GM23338 (cell line): ENCODE measurements around the gene THRB. TPM values are rescaled to one million over a fixed set of nuclear protein-coding genes. Genes with fewer than 3 reads are reported as not detected.

Source experiments
- ATAC-seq: fragments of 200-7000 bp; cut with Tn5 transposase; 3 replicates; pipeline ENCODE4 v1.9.1; 2020
- DNase-seq: peaks from one replicate; pipeline ENCODE4 v3.0.0-alpha.2; 2015; ENCODE audit warnings: low spot score
- H2AFZ ChIP-seq: fragments of 200-600 bp; sonication (generic); 2 replicates; pipeline ENCODE4 v1.8.0; 2016; ENCODE audit warnings: antibody characterized with exemption, mild to moderate bottlenecking, moderate library complexity
- H3F3A ChIP-seq: fragments of 200-600 bp; sonication (generic); replicated peaks from 2 replicates; pipeline ENCODE4 v1.8.0; 2017; ENCODE audit warnings: antibody characterized with exemption, mixed run types, low read depth
- H3K27ac ChIP-seq: fragments of 200-600 bp; sonication (generic); 2 replicates; pipeline ENCODE4 v1.6.1; 2016; ENCODE audit warnings: low read depth
- H3K27me3 ChIP-seq: fragments of 200-600 bp; sonication (generic); 2 replicates; pipeline ENCODE4 v1.8.0; 2016; ENCODE audit warnings: mild to moderate bottlenecking, mixed run types, moderate library complexity; ENCODE audit not compliant: insufficient read depth
- H3K36me3 ChIP-seq: fragments of 200-600 bp; sonication (generic); 2 replicates; pipeline ENCODE4 v1.8.0; 2016; ENCODE audit warnings: mild to moderate bottlenecking; ENCODE audit not compliant: insufficient read depth
- H3K4me1 ChIP-seq: fragments of 200-600 bp; sonication (generic); 2 replicates; pipeline ENCODE4 v1.8.0; 2016; ENCODE audit warnings: mild to moderate bottlenecking, moderate library complexity; ENCODE audit not compliant: insufficient read depth
- H3K4me2 ChIP-seq: fragments of 200-600 bp; sonication (generic); 2 replicates; pipeline ENCODE4 v1.7.1; 2017; ENCODE audit warnings: mixed run types
- H3K4me3 ChIP-seq: fragments of 200-600 bp; sonication (generic); 2 replicates; pipeline ENCODE4 v1.6.1; 2016; ENCODE audit warnings: mixed run types
- H3K79me2 ChIP-seq: fragments of 200-600 bp; sonication (generic); replicated peaks from 2 replicates; pipeline ENCODE4 v1.8.0; 2017; ENCODE audit warnings: mild to moderate bottlenecking; ENCODE audit not compliant: insufficient read depth
- H3K9me2 ChIP-seq: fragments of 200-600 bp; sonication (generic); 2 replicates; pipeline ENCODE4 v1.8.0; 2017; ENCODE audit not compliant: insufficient read depth
- H4K20me1 ChIP-seq: fragments of 200-600 bp; sonication (generic); replicated peaks from 2 replicates; pipeline ENCODE4 v1.8.0; 2017; ENCODE audit warnings: mild to moderate bottlenecking; ENCODE audit not compliant: insufficient read depth
- H3K27ac Mint-ChIP-seq: 2 replicates; pipeline ENCODE4 v1.8.0; 2020; ENCODE audit warnings: inconsistent platforms, mild to moderate bottlenecking, moderate library complexity, mixed read lengths
- H3K27me3 Mint-ChIP-seq: 3 replicates; pipeline ENCODE4 v1.8.0; 2022; ENCODE audit warnings: low read depth, mild to moderate bottlenecking, moderate library complexity, mixed read lengths, inconsistent platforms; ENCODE audit not compliant: insufficient read depth, poor library complexity
- H3K36me3 Mint-ChIP-seq: 3 replicates; pipeline ENCODE4 v1.8.0; 2021; ENCODE audit warnings: low read depth, mild to moderate bottlenecking, inconsistent platforms, moderate library complexity, mixed read lengths
- H3K4me1 Mint-ChIP-seq: 3 replicates; pipeline ENCODE4 v1.8.0; 2020; ENCODE audit warnings: mild to moderate bottlenecking, inconsistent platforms, mixed read lengths
- H3K4me3 Mint-ChIP-seq: 3 replicates; pipeline ENCODE4 v1.8.0; 2021; ENCODE audit warnings: moderate library complexity, mild to moderate bottlenecking, inconsistent platforms, mixed read lengths
- H3K9me3 Mint-ChIP-seq: 3 replicates; pipeline ENCODE4 v1.8.0; 2020; ENCODE audit warnings: moderate library complexity, mild to moderate bottlenecking, inconsistent platforms, mixed read lengths
- CREB1 ChIP-seq: fragments of 250-450 bp; sonication (Bioruptor Pico); IDR thresholded peaks from 2 replicates; pipeline ENCODE4 v1.5.0; 2020; ENCODE audit warnings: low read depth, mild to moderate bottlenecking, moderate library complexity
- EZH2 ChIP-seq: fragments of 200-600 bp; sonication (generic); IDR thresholded peaks from one replicate; pipeline ENCODE4 v1.8.0; 2017; ENCODE audit warnings: antibody characterized with exemption, mild to moderate bottlenecking, low read depth; ENCODE audit not compliant: unreplicated experiment
- EZH2phosphoT487 ChIP-seq: fragments of 200-600 bp; sonication (generic); IDR thresholded peaks from one replicate; pipeline ENCODE4 v1.8.1; 2018; ENCODE audit warnings: antibody characterized with exemption; ENCODE audit not compliant: unreplicated experiment
- JUNB ChIP-seq: IDR thresholded peaks from one replicate; pipeline ENCODE4 v1.6.1; 2016; ENCODE audit warnings: antibody characterized with exemption; ENCODE audit not compliant: unreplicated experiment
- NANOG ChIP-seq: IDR thresholded peaks from 2 replicates; pipeline ENCODE4 v1.6.1; 2016; ENCODE audit warnings: antibody characterized with exemption, borderline replicate concordance
- POLR2AphosphoS5 ChIP-seq: IDR thresholded peaks from 2 replicates; pipeline ENCODE4 v1.6.1; 2016; ENCODE audit warnings: antibody characterized with exemption, low read depth
- STAT1 ChIP-seq: IDR thresholded peaks from one replicate; pipeline ENCODE4 v1.6.1; 2016; ENCODE audit warnings: antibody characterized with exemption; ENCODE audit not compliant: unreplicated experiment
- ZNF114 ChIP-seq: fragments of 250-450 bp; sonication (Bioruptor Pico); IDR thresholded peaks from 2 replicates; pipeline ENCODE4 v1.5.0; 2020; ENCODE audit warnings: mild to moderate bottlenecking, moderate library complexity
- ZNF331 ChIP-seq: fragments of 250-450 bp; sonication (Bioruptor Pico); IDR thresholded peaks from 2 replicates; pipeline ENCODE4 v1.5.0; 2020; ENCODE audit warnings: low read depth, mild to moderate bottlenecking, moderate library complexity
- polyA plus RNA-seq: library from polyadenylated mRNA; unstranded; fragments of >200 nt; fragmentation: Nextera tagmentation; extraction: Ambion mirVana; gene quantifications from 2 replicates; pipeline ENCODE4 v1.2.1, GENCODE V29; 2016
- total RNA-seq: library from RNA; depleted of rRNA; stranded (reverse); fragments of >200 nt; shearing (Covaris generic); gene quantifications from 2 replicates; pipeline ENCODE4 v1.2.3, GENCODE V29; 2014
- TF ChIP-seq, protein P1 (sequence below): fragments of 250-450 bp; sonication (Bioruptor Pico); IDR thresholded peaks from 2 replicates; pipeline ENCODE4 v1.5.0; 2020; ENCODE audit warnings: mild to moderate bottlenecking, moderate library complexity
- TF ChIP-seq, protein P2 (sequence below): IDR thresholded peaks from one replicate; pipeline ENCODE4 v1.6.1; 2018; ENCODE audit warnings: antibody characterized with exemption; ENCODE audit not compliant: unreplicated experiment

The THRB gene
- total and polyA plus RNA-seq, 2 experiments from 2014 or later = 1.7 to 3.2 TPM

DNA sequence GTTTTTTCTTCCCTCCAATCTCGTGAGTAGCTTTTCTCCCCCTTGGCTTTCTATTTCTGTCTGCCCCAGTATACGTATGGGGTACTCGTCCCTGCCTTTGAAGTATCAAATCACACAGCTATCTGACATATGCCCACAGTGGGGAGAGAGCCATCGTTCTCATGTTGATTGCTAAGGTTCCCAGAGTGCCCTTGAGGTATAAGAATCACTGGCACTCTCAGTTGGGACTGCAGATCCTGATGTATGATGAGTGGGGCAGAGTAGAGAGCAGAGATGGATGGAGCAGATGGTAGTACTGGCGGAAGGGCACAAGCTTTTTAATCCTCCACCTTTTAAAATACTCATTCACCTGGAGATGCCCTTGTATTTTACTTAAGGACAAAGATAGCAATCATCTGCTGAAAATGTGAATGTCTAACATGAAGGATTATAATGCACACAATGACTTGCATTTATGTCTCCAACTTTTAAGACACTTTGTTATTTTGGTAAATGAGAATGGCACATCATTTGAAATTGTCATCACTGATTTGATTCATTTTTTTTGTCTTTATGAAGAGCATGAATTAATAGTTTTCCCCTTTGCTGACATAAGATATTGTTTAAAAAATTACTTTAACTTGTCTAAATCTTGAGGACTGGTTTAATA is 310.0 kb downstream of the THRB start:
- Histone ChIP-seq H3K4me1 (no peaks in the 10 kb centered on the region), H3K79me2 (no peaks in the 10 kb centered on the region), H3F3A (no peaks in the 10 kb centered on the region), H3K4me2 (no peak overlapping the region), H3K9me2 (no peaks in the 10 kb centered on the region), H3K4me3 (no peak overlapping the region), H4K20me1 (no peaks in the 10 kb centered on the region), H3K27ac (no peak overlapping the region), H2AFZ (no peak overlapping the region), H3K36me3 (no peaks in the 10 kb centered on the region), H3K27me3 (no peaks in the 10 kb centered on the region)
- ATAC-seq = no peak
- no peak overlapping the region for H3K4me3 Mint-ChIP-seq
- H3K36me3 Mint-ChIP-seq = no peaks in the 10 kb centered on the region
- 0 out of 3 replicates have a peak, but pooled peaks cover 2% of the 10 kb centered on the region for H3K4me1 Mint-ChIP-seq
- no peak overlapping the region for H3K27ac Mint-ChIP-seq
- H3K9me3 Mint-ChIP-seq = no peaks in the 10 kb centered on the region
- TF ChIP-seq, protein P1, sequence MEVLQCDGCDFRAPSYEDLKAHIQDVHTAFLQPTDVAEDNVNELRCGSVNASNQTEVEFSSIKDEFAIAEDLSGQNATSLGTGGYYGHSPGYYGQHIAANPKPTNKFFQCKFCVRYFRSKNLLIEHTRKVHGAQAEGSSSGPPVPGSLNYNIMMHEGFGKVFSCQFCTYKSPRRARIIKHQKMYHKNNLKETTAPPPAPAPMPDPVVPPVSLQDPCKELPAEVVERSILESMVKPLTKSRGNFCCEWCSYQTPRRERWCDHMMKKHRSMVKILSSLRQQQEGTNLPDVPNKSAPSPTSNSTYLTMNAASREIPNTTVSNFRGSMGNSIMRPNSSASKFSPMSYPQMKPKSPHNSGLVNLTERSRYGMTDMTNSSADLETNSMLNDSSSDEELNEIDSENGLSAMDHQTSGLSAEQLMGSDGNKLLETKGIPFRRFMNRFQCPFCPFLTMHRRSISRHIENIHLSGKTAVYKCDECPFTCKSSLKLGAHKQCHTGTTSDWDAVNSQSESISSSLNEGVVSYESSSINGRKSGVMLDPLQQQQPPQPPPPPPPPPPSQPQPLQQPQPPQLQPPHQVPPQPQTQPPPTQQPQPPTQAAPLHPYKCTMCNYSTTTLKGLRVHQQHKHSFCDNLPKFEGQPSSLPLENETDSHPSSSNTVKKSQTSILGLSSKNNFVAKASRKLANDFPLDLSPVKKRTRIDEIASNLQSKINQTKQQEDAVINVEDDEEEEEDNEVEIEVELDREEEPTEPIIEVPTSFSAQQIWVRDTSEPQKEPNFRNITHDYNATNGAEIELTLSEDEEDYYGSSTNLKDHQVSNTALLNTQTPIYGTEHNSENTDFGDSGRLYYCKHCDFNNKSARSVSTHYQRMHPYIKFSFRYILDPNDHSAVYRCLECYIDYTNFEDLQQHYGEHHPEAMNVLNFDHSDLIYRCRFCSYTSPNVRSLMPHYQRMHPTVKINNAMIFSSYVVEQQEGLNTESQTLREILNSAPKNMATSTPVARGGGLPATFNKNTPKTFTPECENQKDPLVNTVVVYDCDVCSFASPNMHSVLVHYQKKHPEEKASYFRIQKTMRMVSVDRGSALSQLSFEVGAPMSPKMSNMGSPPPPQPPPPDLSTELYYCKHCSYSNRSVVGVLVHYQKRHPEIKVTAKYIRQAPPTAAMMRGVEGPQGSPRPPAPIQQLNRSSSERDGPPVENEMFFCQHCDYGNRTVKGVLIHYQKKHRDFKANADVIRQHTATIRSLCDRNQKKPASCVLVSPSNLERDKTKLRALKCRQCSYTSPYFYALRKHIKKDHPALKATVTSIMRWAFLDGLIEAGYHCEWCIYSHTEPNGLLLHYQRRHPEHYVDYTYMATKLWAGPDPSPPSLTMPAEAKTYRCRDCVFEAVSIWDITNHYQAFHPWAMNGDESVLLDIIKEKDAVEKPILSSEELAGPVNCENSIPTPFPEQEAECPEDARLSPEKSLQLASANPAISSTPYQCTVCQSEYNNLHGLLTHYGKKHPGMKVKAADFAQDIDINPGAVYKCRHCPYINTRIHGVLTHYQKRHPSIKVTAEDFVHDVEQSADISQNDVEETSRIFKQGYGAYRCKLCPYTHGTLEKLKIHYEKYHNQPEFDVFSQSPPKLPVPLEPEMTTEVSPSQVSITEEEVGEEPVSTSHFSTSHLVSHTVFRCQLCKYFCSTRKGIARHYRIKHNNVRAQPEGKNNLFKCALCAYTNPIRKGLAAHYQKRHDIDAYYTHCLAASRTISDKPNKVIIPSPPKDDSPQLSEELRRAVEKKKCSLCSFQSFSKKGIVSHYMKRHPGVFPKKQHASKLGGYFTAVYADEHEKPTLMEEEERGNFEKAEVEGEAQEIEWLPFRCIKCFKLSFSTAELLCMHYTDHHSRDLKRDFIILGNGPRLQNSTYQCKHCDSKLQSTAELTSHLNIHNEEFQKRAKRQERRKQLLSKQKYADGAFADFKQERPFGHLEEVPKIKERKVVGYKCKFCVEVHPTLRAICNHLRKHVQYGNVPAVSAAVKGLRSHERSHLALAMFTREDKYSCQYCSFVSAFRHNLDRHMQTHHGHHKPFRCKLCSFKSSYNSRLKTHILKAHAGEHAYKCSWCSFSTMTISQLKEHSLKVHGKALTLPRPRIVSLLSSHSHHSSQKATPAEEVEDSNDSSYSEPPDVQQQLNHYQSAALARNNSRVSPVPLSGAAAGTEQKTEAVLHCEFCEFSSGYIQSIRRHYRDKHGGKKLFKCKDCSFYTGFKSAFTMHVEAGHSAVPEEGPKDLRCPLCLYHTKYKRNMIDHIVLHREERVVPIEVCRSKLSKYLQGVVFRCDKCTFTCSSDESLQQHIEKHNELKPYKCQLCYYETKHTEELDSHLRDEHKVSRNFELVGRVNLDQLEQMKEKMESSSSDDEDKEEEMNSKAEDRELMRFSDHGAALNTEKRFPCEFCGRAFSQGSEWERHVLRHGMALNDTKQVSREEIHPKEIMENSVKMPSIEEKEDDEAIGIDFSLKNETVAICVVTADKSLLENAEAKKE (CRISPR knock-in tag) = no peak
- TF ChIP-seq, protein P2, sequence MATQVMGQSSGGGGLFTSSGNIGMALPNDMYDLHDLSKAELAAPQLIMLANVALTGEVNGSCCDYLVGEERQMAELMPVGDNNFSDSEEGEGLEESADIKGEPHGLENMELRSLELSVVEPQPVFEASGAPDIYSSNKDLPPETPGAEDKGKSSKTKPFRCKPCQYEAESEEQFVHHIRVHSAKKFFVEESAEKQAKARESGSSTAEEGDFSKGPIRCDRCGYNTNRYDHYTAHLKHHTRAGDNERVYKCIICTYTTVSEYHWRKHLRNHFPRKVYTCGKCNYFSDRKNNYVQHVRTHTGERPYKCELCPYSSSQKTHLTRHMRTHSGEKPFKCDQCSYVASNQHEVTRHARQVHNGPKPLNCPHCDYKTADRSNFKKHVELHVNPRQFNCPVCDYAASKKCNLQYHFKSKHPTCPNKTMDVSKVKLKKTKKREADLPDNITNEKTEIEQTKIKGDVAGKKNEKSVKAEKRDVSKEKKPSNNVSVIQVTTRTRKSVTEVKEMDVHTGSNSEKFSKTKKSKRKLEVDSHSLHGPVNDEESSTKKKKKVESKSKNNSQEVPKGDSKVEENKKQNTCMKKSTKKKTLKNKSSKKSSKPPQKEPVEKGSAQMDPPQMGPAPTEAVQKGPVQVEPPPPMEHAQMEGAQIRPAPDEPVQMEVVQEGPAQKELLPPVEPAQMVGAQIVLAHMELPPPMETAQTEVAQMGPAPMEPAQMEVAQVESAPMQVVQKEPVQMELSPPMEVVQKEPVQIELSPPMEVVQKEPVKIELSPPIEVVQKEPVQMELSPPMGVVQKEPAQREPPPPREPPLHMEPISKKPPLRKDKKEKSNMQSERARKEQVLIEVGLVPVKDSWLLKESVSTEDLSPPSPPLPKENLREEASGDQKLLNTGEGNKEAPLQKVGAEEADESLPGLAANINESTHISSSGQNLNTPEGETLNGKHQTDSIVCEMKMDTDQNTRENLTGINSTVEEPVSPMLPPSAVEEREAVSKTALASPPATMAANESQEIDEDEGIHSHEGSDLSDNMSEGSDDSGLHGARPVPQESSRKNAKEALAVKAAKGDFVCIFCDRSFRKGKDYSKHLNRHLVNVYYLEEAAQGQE = no peak
- TF ChIP-seq ZNF114 (CRISPR knock-in tag) (no peak), STAT1 (no peak), EZH2phosphoT487 (no peak), EZH2 (no peak), JUNB (no peak), POLR2AphosphoS5 (no peak), ZNF331 (CRISPR knock-in tag) (no peak), CREB1 (CRISPR knock-in tag) (no peak), NANOG (no peak)
- no peaks in the 10 kb centered on the region for H3K27me3 Mint-ChIP-seq
- no peak for DNase-seq
